GM12878 (cell line): ENCODE measurements around the gene JKAMP. TPM values are rescaled to one million over a fixed set of nuclear protein-coding genes. Genes with fewer than 3 reads are reported as not detected.

ENCODE experiments used
- ATAC-seq: fragments of 200-7000 bp; cut with Tn5 transposase; 3 replicates; pipeline ENCODE4 v1.9.1; 2020; ENCODE audit warnings: mild to moderate bottlenecking, moderate library complexity
- BruUV-seq: library from RNA; stranded (reverse); fragments of 400-500 nt; replicated peaks from 2 replicates; lab custom pipeline; 2021; lab: Mats Ljungman, UMichigan
- CTCF ChIA-PET: fragments of 300-600 bp; sonication (Branson Sonifier 250); formaldehyde crosslinking; extraction: SDS; loops from one replicate; lab custom pipeline; 2021; ENCODE audit warnings: inconsistent platforms; lab: Yijun Ruan, JAX
- POLR2A ChIA-PET: fragments of 350-600 bp; formaldehyde crosslinking; extraction: SDS; loops from one replicate; lab custom pipeline; 2021; ENCODE audit warnings: inconsistent platforms; lab: Charles Lee
- RAD21 ChIA-PET: fragments of 300-600 bp; sonication (Branson Sonifier 250); formaldehyde crosslinking; loops from one replicate; lab custom pipeline; 2023; ENCODE audit warnings: antibody characterized with exemption; ENCODE audit not compliant: unreplicated experiment; lab: Charles Lee
- SMC1A ChIA-PET: fragments of 300-600 bp; sonication (Branson Sonifier 250); formaldehyde crosslinking; loops from one replicate; lab custom pipeline; 2023; ENCODE audit not compliant: unreplicated experiment, uncharacterized antibody; lab: Charles Lee
- DNase-seq: peaks from one replicate; pipeline ENCODE4 v3.0.0-alpha.2; 2011; ENCODE audit warnings: low read depth, low spot score
- FAIRE-seq: peaks from 3 replicates; lab custom pipeline; 2011; peaks lifted over from hg19 to GRCh38; lab: Jason Lieb, UNC
- H2AFZ ChIP-seq: 2 replicates; pipeline ENCODE4 v1.6.0; 2011; ENCODE audit warnings: low read depth, low read length, control low read depth; ENCODE audit not compliant: control insufficient read depth
- H3K27ac ChIP-seq: 2 replicates; pipeline ENCODE4 v1.5.1; 2011; ENCODE audit warnings: control low read depth; ENCODE audit not compliant: control insufficient read depth, insufficient read depth
- H3K27me3 ChIP-seq, 2 experiments: replicated peaks in 1 of 2; 2 replicates each; pipeline versions ENCODE4 v1.6.0 to v1.6.1; 2011; ENCODE audit warnings: low read length in 1 of 2; ENCODE audit not compliant: control insufficient read depth in 2 of 2, insufficient read depth in 2 of 2
- H3K36me3 ChIP-seq, 2 experiments: 2 replicates each; pipeline ENCODE4 v1.5.1; 2011; ENCODE audit warnings: low read length in 1 of 2; ENCODE audit not compliant: control insufficient read depth in 2 of 2, insufficient read depth in 2 of 2
- H3K4me1 ChIP-seq: 2 replicates; pipeline ENCODE4 v1.6.1; 2011; ENCODE audit warnings: mild to moderate bottlenecking, low read length, moderate library complexity, mixed read lengths; ENCODE audit not compliant: control insufficient read depth, insufficient read depth
- H3K4me2 ChIP-seq: 2 replicates; pipeline ENCODE4 v1.6.0; 2011; ENCODE audit warnings: control low read depth; ENCODE audit not compliant: control insufficient read depth, insufficient read depth
- H3K4me3 ChIP-seq: fragments of 200-600 bp; sonication (generic); 2 replicates; pipeline ENCODE4 v1.5.1; 2016
- H3K79me2 ChIP-seq: 2 replicates; pipeline ENCODE4 v1.6.0; 2011; ENCODE audit warnings: low read length; ENCODE audit not compliant: control insufficient read depth, insufficient read depth
- H3K9ac ChIP-seq: 2 replicates; pipeline ENCODE4 v1.8.0; 2011; ENCODE audit warnings: low read length, control low read depth, mixed read lengths; ENCODE audit not compliant: control insufficient read depth, insufficient read depth
- H3K9me3 ChIP-seq: replicated peaks from 3 replicates; pipeline ENCODE4 v1.5.1; 2011; ENCODE audit warnings: mild to moderate bottlenecking, low read length; ENCODE audit not compliant: control insufficient read depth, insufficient read depth
- H4K20me1 ChIP-seq: 2 replicates; pipeline ENCODE4 v1.6.0; 2011; ENCODE audit not compliant: control insufficient read depth, insufficient read depth
- ASH2L ChIP-seq: fragments of 300-600, 200-600 bp; sonication (generic); IDR thresholded peaks from 2 replicates; pipeline ENCODE4 v1.6.1; 2017; ENCODE audit warnings: low read depth, mild to moderate bottlenecking, borderline replicate concordance
- BCLAF1 ChIP-seq: fragments of 450-650 bp; IDR thresholded peaks from 2 replicates; pipeline ENCODE4 v1.6.1; 2017; ENCODE audit warnings: antibody characterized with exemption, mild to moderate bottlenecking, moderate library complexity
- BMI1 ChIP-seq: fragments of 450-650 bp; IDR thresholded peaks from 2 replicates; pipeline ENCODE4 v1.6.1; 2016; ENCODE audit warnings: mild to moderate bottlenecking, moderate library complexity, borderline replicate concordance
- CBX5 ChIP-seq: sonication (generic); IDR thresholded peaks from 2 replicates; pipeline ENCODE4 v1.6.1; 2016; ENCODE audit warnings: low read depth, moderate library complexity, mild to moderate bottlenecking, inconsistent platforms
- HCFC1 ChIP-seq: fragments of 150-350 bp; IDR thresholded peaks from 2 replicates; pipeline ENCODE4 v1.6.1; 2014; ENCODE audit warnings: low read length
- IKZF2 ChIP-seq, 2 experiments: fragments of 450-650 bp; IDR thresholded peaks; 2 replicates each; pipeline ENCODE4 v1.6.1; 2017; ENCODE audit warnings: mild to moderate bottlenecking in 2 of 2, moderate library complexity in 2 of 2
- RAD21 ChIP-seq: IDR thresholded peaks from 2 replicates; pipeline ENCODE4 v1.6.1; 2011; ENCODE audit warnings: mild to moderate bottlenecking, low read depth, low read length, moderate library complexity; ENCODE audit not compliant: insufficient read depth
- RBBP5 ChIP-seq: fragments of 200-600 bp; sonication (generic); conservative IDR thresholded peaks from 2 replicates; pipeline ENCODE4 v1.6.1; 2016
- SIN3A ChIP-seq: IDR thresholded peaks from 2 replicates; pipeline ENCODE4 v1.6.1; 2012; ENCODE audit warnings: low read depth, low read length, improper control_type of control experiment
- TCF7 ChIP-seq: IDR thresholded peaks from 2 replicates; pipeline ENCODE4 v1.6.1; 2014; ENCODE audit warnings: antibody characterized with exemption, borderline replicate concordance
- WGBS: methylation state at CpG from one replicate; pipeline ENCODE4 v1.1.6; 2016; ENCODE audit warnings: low lambda C conversion rate; ENCODE audit not compliant: insufficient replicate concordance, insufficient coverage; ENCODE audit errors: missing lambda C conversion rate; 5-methylcytosine and 5-hydroxymethylcytosine counted together
- in situ Hi-C: fragments of 300-500 bp; cut with MboI; formaldehyde crosslinking; loops from 9 replicates; pipeline ENCODE4 v1.14.3; 2018; ENCODE audit warnings: mixed read lengths
- intact Hi-C: fragments of 100-400 bp; cut with micrococcal nuclease; formaldehyde crosslinking; loops from one replicate; pipeline ENCODE4 v1.14.2; 2022; ENCODE audit not compliant: unreplicated experiment
- polyA plus RNA-seq, 11 experiments: library from polyadenylated mRNA; depleted of rRNA in 4 of 11; unstranded in 6 of 11; stranded (reverse) in 5 of 11; fragments of >200 nt; fragmentation: Nextera tagmentation in 4 of 11; fragmentation: Illumina TruSeq in 1 of 11; extraction: Ambion mirVana in 4 of 11; extraction: Trizol in 1 of 11; gene quantifications; 1 replicate in 1 of 11; 2 replicates in 10 of 11; pipeline versions ENCODE4 v1.2.1 to v1.2.3, GENCODE V29; 2011 to 2016; ENCODE audit warnings: inconsistent platforms in 2 of 11, missing spikeins in 2 of 11, low read depth in 1 of 11
- total RNA-seq, 4 experiments: library from RNA; depleted of rRNA in 3 of 4; stranded (reverse); fragments of >200 nt in 3 of 4; fragmentation: Illumina TruSeq in 1 of 4; extraction: Trizol in 1 of 4; gene quantifications; 2 replicates each; pipeline versions ENCODE4 v1.2.1 to v1.2.3, GENCODE V29; 2013 to 2021
- TF ChIP-seq, protein P1 (sequence below): IDR thresholded peaks from 2 replicates; pipeline ENCODE4 v1.6.1; 2012; ENCODE audit warnings: improper control_type of control experiment, low read depth, low read length; ENCODE audit not compliant: insufficient replicate concordance
- TF ChIP-seq, protein P2 (sequence below): fragments of 450-650 bp; IDR thresholded peaks from 2 replicates; pipeline ENCODE4 v1.6.1; 2016; ENCODE audit warnings: mild to moderate bottlenecking

JKAMP gene
- total and polyA plus RNA-seq, 10 of the 15 experiments (the other 5 are each of a cell fraction or from before 2014, with no cell fraction given): 18.2 to 129 (median 46.6) TPM

- no peak for ATAC-seq
- Histone ChIP-seq H3K36me3 (peaks cover 0 to 3% of the 10 kb centered on the region in 2 experiments; a peak in 1 of 4 replicates), H3K27me3 (no peaks in the 10 kb centered on the region), H3K27ac (no peak within 1 kb of the TSS), H3K4me2 (peak within 1 kb of the TSS; percentile 97), H3K9ac (no peak within 1 kb of the TSS; the same call in 1 of the 2 replicates), H3K9me3 (no peaks in the 10 kb centered on the region), H4K20me1 (no peaks in the 10 kb centered on the region), H3K79me2 (no peaks in the 10 kb centered on the region), H3K4me3 (peak within 1 kb of the TSS; percentile 60; the same call in 1 of the 2 replicates), H2AFZ (peak within 1 kb of the TSS; percentile 84), H3K4me1 (peaks cover 10% of the 10 kb centered on the region)
- CTCF ChIA-PET: interaction anchor here (0.5 to 1.2 kb wide), 4 partner anchors 9 to 1109 kb away, joined by 3 read pairs; partner anchors contain the start of genes JKAMP and L3HYPDH
- intact Hi-C loops: no loop called here
- POLR2A ChIA-PET: interaction anchor here (1.9 kb wide), 1 partner anchor 18 kb away, joined by 6 read pairs; the partner anchor contains the start of genes JKAMP and L3HYPDH
- 20% methylated on average over 36 of the region's 40 CpGs for WGBS
- no TSS peak for BruUV-seq
- RAD21 ChIA-PET: interaction anchor here (0.5 kb wide), 1 partner anchor 106 kb away, joined by 3 read pairs; no protein-coding TSS in a partner anchor
- no peak for FAIRE-seq
- no peak for DNase-seq
- in situ Hi-C loops: no loop called here
- SMC1A ChIA-PET: interaction anchor here (1.4 kb wide), 1 partner anchor 15 kb away, joined by 3 read pairs; no protein-coding TSS in a partner anchor
- TF ChIP-seq CBX5 (no peak), TCF7 (no peak), RAD21 (no peak), IKZF2 (IDR thresholded peaks at IDR 0.05) (no peak), HCFC1 (no peak), SIN3A (no peak), RBBP5 (no peak), BCLAF1 (no peak), BMI1 (no peak), ASH2L (no peak)
- TF ChIP-seq, protein P1, sequence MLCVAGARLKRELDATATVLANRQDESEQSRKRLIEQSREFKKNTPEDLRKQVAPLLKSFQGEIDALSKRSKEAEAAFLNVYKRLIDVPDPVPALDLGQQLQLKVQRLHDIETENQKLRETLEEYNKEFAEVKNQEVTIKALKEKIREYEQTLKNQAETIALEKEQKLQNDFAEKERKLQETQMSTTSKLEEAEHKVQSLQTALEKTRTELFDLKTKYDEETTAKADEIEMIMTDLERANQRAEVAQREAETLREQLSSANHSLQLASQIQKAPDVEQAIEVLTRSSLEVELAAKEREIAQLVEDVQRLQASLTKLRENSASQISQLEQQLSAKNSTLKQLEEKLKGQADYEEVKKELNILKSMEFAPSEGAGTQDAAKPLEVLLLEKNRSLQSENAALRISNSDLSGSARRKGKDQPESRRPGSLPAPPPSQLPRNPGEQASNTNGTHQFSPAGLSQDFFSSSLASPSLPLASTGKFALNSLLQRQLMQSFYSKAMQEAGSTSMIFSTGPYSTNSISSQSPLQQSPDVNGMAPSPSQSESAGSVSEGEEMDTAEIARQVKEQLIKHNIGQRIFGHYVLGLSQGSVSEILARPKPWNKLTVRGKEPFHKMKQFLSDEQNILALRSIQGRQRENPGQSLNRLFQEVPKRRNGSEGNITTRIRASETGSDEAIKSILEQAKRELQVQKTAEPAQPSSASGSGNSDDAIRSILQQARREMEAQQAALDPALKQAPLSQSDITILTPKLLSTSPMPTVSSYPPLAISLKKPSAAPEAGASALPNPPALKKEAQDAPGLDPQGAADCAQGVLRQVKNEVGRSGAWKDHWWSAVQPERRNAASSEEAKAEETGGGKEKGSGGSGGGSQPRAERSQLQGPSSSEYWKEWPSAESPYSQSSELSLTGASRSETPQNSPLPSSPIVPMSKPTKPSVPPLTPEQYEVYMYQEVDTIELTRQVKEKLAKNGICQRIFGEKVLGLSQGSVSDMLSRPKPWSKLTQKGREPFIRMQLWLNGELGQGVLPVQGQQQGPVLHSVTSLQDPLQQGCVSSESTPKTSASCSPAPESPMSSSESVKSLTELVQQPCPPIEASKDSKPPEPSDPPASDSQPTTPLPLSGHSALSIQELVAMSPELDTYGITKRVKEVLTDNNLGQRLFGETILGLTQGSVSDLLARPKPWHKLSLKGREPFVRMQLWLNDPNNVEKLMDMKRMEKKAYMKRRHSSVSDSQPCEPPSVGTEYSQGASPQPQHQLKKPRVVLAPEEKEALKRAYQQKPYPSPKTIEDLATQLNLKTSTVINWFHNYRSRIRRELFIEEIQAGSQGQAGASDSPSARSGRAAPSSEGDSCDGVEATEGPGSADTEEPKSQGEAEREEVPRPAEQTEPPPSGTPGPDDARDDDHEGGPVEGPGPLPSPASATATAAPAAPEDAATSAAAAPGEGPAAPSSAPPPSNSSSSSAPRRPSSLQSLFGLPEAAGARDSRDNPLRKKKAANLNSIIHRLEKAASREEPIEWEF: no peak
- TF ChIP-seq, protein P2, sequence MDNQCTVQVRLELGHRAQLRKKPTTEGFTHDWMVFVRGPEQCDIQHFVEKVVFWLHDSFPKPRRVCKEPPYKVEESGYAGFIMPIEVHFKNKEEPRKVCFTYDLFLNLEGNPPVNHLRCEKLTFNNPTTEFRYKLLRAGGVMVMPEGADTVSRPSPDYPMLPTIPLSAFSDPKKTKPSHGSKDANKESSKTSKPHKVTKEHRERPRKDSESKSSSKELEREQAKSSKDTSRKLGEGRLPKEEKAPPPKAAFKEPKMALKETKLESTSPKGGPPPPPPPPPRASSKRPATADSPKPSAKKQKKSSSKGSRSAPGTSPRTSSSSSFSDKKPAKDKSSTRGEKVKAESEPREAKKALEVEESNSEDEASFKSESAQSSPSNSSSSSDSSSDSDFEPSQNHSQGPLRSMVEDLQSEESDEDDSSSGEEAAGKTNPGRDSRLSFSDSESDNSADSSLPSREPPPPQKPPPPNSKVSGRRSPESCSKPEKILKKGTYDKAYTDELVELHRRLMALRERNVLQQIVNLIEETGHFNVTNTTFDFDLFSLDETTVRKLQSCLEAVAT: no peak
Measured at GRCh38 chr14:59465316-59466135, 18.8 kb upstream of the JKAMP start, which contains the start of gene GPR135. GPR135 (minus strand) TSS chr14:59465380; CDS start chr14:59465226, 154 bp downstream.
